SK-N-SH (cell line): ENCODE results near the gene AFAP1.
A peak's percentile ranks its signal among the peaks of the same experiment; 100 is the strongest.

Experiments used
- CTCF ChIP-seq: fragments of 200-600 bp; sonication (generic); IDR thresholded peaks from 2 replicates; pipeline ENCODE4 v1.6.1; 2017; ENCODE audit warnings: antibody characterized with exemption, mild to moderate bottlenecking, moderate library complexity
- EZH2phosphoT487 ChIP-seq: fragments of 200-600 bp; sonication (generic); IDR thresholded peaks from 2 replicates; pipeline ENCODE4 v1.6.1; 2017; ENCODE audit warnings: low read depth, mixed run types, mild to moderate bottlenecking, antibody characterized with exemption, moderate library complexity, borderline replicate concordance
- GATA2 ChIP-seq: sonication (generic); formaldehyde crosslinking; IDR thresholded peaks from 2 replicates; pipeline ENCODE4 v1.5.0; 2020; ENCODE audit warnings: mild to moderate bottlenecking, missing genetic modification reagents
- MXI1 ChIP-seq: IDR thresholded peaks from 2 replicates; pipeline ENCODE4 v1.6.1; 2012; ENCODE audit warnings: mild to moderate bottlenecking, low read depth, low read length, improper control_type of control experiment
- REST ChIP-seq: IDR thresholded peaks from 2 replicates; pipeline ENCODE4 v1.6.1; 2012; ENCODE audit warnings: mild to moderate bottlenecking, low read depth, low read length, moderate library complexity
- TCF12 ChIP-seq: IDR thresholded peaks from 2 replicates; pipeline ENCODE4 v1.4.0; 2012

- TF ChIP-seq MXI1 = no peak
- TF ChIP-seq CTCF = peak; percentile 63
- TF ChIP-seq TCF12 = no peak
- no peak for TF ChIP-seq REST
- no peak for TF ChIP-seq GATA2 (CRISPR knock-in tag)
- TF ChIP-seq EZH2phosphoT487 = no peak
Measured at GRCh38 chr4:7770224-7771050, 169.2 kb downstream of the AFAP1 start.
